Measurements from ENCODE around the gene SKIDA1.

SKIDA1 gene

GRCh38 chr10:21523557-21524008 is 1.9 kb downstream of the SKIDA1 start:
- peaks cover 26% of the 10 kb centered on the region for H3K4me1 ChIP-seq (ENCODE audit: insufficient read depth, low read length, poor library complexity, severe bottlenecking)
- 0 out of 2 replicates have a peak, but pooled peaks cover 11% of the 10 kb centered on the region for H3F3A ChIP-seq (ENCODE audit: low read depth)
- no peaks in the 10 kb centered on the region for H3K9me3 ChIP-seq (ENCODE audit: insufficient read depth, low read depth, low read length)
- no peaks in the 10 kb centered on the region for H3K36me3 ChIP-seq (ENCODE audit: insufficient read depth, low read length)
- H3K27me3 ChIP-seq (ENCODE audit: insufficient read depth, low read length, poor library complexity, severe bottlenecking): no peaks in the 10 kb centered on the region
- peaks cover 20% of the 10 kb centered on the region for H3K79me2 ChIP-seq (ENCODE audit: insufficient read depth, low read length)
- TF ChIP-seq EZH2phosphoT487 (IDR thresholded peaks at IDR 0.05; ENCODE audit: borderline replicate concordance): no peak
- TF ChIP-seq, protein P1, sequence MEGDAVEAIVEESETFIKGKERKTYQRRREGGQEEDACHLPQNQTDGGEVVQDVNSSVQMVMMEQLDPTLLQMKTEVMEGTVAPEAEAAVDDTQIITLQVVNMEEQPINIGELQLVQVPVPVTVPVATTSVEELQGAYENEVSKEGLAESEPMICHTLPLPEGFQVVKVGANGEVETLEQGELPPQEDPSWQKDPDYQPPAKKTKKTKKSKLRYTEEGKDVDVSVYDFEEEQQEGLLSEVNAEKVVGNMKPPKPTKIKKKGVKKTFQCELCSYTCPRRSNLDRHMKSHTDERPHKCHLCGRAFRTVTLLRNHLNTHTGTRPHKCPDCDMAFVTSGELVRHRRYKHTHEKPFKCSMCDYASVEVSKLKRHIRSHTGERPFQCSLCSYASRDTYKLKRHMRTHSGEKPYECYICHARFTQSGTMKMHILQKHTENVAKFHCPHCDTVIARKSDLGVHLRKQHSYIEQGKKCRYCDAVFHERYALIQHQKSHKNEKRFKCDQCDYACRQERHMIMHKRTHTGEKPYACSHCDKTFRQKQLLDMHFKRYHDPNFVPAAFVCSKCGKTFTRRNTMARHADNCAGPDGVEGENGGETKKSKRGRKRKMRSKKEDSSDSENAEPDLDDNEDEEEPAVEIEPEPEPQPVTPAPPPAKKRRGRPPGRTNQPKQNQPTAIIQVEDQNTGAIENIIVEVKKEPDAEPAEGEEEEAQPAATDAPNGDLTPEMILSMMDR (conservative IDR thresholded peaks at IDR 0.05; ENCODE audit: low read length): no peak
- no peak overlapping the region for H2AFZ ChIP-seq (ENCODE audit: low read length)
- no peak overlapping the region for H3K4me3 ChIP-seq (ENCODE audit: low read length, poor library complexity, severe bottlenecking)
- no peaks in the 10 kb centered on the region for H3K9me2 ChIP-seq (replicated peaks; ENCODE audit: low read depth, low read length)
- H3K4me2 ChIP-seq (ENCODE audit: low read depth, low read length, poor library complexity, severe bottlenecking): no peak overlapping the region
- no peaks in the 10 kb centered on the region for H4K20me1 ChIP-seq (ENCODE audit: insufficient read depth, low read length, poor library complexity, severe bottlenecking)
- H3K9ac ChIP-seq (ENCODE audit: low read depth, low read length, poor library complexity, severe bottlenecking): peak overlapping the region; percentile 14

DNA sequence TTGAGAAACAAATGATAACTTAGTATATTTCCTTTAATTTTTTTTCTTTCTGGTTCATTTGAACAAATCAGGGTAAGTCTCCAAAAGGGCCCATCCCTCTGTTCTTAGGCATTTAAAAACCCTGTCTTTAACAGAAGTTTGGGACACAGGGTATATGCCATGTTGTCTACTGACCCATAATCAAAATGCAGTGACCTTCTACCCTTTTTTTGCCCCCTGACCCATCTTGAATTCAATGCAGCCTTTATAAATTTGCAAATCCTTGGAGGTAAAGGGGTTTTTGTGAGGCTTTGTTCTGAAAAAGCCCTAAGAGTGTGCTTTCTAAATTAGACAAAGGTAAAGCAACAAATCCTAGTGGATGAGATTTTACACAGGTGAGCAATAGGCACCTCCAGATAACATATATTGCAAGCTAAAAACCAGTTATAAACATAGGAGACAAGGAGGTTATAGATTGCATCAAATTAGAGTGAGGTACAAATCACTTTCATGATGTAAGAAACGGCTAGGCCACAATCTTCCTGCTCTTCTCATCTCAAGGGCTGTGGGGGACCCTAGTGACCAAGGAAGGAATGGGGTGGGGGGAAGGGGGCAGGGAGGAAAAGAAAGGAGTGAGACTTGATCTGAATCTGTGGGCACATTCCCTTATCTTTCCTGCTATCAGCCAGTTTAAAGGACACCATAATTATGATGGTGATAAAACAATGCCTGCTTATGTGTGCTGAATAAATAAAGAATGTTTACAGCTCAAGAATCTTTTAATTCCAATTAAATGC is 2.7 kb downstream of the SKIDA1 start:
- Histone ChIP-seq H3K27me3 (ENCODE audit: insufficient read depth, low read length, poor library complexity, severe bottlenecking) (no peaks in the 10 kb centered on the region), H3K9me3 (ENCODE audit: insufficient read depth, low read depth, low read length) (no peaks in the 10 kb centered on the region), H3K79me2 (ENCODE audit: insufficient read depth, low read length) (peaks cover 14% of the 10 kb centered on the region), H3F3A (ENCODE audit: low read depth) (0 out of 2 replicates have a peak, but pooled peaks cover 11% of the 10 kb centered on the region), H3K36me3 (ENCODE audit: insufficient read depth, low read length) (no peaks in the 10 kb centered on the region), H4K20me1 (ENCODE audit: insufficient read depth, low read length, poor library complexity, severe bottlenecking) (no peaks in the 10 kb centered on the region), H2AFZ (ENCODE audit: low read length) (peak overlapping the region; percentile 1; the same call in 1 of the 2 replicates), H3K9me2 (replicated peaks; ENCODE audit: low read depth, low read length) (no peaks in the 10 kb centered on the region), H3K9ac (ENCODE audit: low read depth, low read length, poor library complexity, severe bottlenecking) (peak overlapping the region; percentile 14), H3K4me2 (ENCODE audit: low read depth, low read length, poor library complexity, severe bottlenecking) (peak overlapping the region; percentile 0), H3K4me3 (ENCODE audit: low read length, poor library complexity, severe bottlenecking) (no peak overlapping the region), H3K4me1 (ENCODE audit: insufficient read depth, low read length, poor library complexity, severe bottlenecking) (peaks cover 20% of the 10 kb centered on the region)
- no peak for TF ChIP-seq EZH2phosphoT487 (IDR thresholded peaks at IDR 0.05; ENCODE audit: borderline replicate concordance)
- TF ChIP-seq, protein P1 (conservative IDR thresholded peaks at IDR 0.05; ENCODE audit: low read length): no peak

GRCh38 chr10:21521751-21522533 is 3.5 kb downstream of the SKIDA1 start:
- no peak for TF ChIP-seq EZH2phosphoT487 (IDR thresholded peaks at IDR 0.05; ENCODE audit: borderline replicate concordance)
- Histone ChIP-seq H3K4me1 (ENCODE audit: insufficient read depth, low read length, poor library complexity, severe bottlenecking) (peaks cover 18% of the 10 kb centered on the region), H3K27me3 (ENCODE audit: insufficient read depth, low read length, poor library complexity, severe bottlenecking) (no peaks in the 10 kb centered on the region), H3K9me2 (replicated peaks; ENCODE audit: low read depth, low read length) (no peaks in the 10 kb centered on the region), H2AFZ (ENCODE audit: low read length) (no peak overlapping the region), H4K20me1 (ENCODE audit: insufficient read depth, low read length, poor library complexity, severe bottlenecking) (no peaks in the 10 kb centered on the region), H3K4me3 (ENCODE audit: low read length, poor library complexity, severe bottlenecking) (no peak overlapping the region), H3K79me2 (ENCODE audit: insufficient read depth, low read length) (peaks cover 8% of the 10 kb centered on the region; the same call in 1 of the 2 replicates), H3K36me3 (ENCODE audit: insufficient read depth, low read length) (no peaks in the 10 kb centered on the region), H3K9ac (ENCODE audit: low read depth, low read length, poor library complexity, severe bottlenecking) (no peak overlapping the region), H3K9me3 (ENCODE audit: insufficient read depth, low read depth, low read length) (no peaks in the 10 kb centered on the region), H3F3A (ENCODE audit: low read depth) (0 out of 2 replicates have a peak, but pooled peaks cover 11% of the 10 kb centered on the region), H3K4me2 (ENCODE audit: low read depth, low read length, poor library complexity, severe bottlenecking) (no peak overlapping the region)
